ENCODE results near the gene FAM32A.

Gene FAM32A

GRCh38 chr19:16200038-16201010, 15.1 kb downstream of the FAM32A start:
- in situ Hi-C loops (cut with MboI; ENCODE audit: low sequenced_read_pairs), result no loop called here

GRCh38 chr19:16201011-16201391, 15.8 kb downstream of the FAM32A start:
- in situ Hi-C loops (cut with MboI; ENCODE audit: low sequenced_read_pairs), result no loop called here

- in situ Hi-C loops (cut with MboI; ENCODE audit: low sequenced_read_pairs), result no loop called here
Measured at GRCh38 chr19:16202320-16203255, 17.4 kb downstream of the FAM32A start.

DNA sequence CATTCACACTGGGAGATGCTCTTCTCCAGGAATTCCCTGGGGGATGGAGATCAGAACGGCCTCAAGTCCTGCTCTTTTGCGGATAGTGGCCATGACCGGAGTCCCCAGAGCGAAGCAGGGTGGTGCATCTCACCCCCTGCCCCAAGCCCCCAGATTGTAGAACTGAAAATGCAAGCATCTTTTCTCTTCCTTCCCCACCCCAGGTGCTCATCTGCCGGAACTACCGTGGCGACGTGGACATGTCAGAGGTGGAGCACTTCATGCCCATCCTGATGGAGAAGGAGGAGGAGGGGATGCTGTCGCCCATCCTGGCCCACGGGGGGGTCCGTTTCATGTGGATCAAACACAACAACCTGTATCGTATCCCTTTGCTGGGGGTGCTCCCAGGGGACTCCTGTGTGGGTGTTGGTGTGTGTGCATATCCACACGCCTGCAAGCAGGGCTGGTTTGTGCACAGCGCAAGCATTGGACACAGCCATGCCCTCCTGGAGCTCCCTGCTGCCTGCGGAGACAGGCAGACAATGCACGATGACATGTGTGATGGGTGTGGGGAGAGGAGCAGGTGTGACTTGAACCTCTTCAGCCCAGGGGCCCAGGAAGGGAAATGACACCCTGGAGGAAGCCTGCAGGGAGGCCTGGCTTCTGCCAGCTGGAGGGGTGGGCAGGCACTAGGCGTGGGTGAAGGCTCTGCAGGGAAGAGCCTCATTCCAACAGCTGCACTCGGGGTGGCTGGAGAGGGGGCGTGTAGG, 18.2 kb downstream of the FAM32A start:
- in situ Hi-C loops (cut with MboI; ENCODE audit: low sequenced_read_pairs), result no loop called here

DNA sequence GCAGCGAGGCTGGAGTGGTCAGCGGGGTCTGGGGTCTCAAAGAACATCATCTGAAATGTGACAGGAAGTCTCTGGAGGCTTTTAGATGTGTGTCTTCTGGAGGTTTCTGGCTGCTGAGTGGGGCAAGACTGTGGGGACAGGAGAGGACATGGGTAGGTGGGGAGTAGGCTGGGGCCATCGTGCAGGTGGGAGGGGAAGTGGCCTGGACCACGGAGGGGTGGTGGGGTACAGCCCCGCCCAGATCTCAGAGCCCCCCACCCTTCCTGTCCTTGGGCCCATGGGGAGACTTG, 18.7 kb downstream of the FAM32A start:
- in situ Hi-C loops (cut with MboI; ENCODE audit: low sequenced_read_pairs), result no loop called here

- in situ Hi-C loops (cut with MboI; ENCODE audit: low sequenced_read_pairs), result no loop called here
Measured at GRCh38 chr19:16205205-16206045, 20.2 kb downstream of the FAM32A start.

- in situ Hi-C loops (cut with MboI; ENCODE audit: low sequenced_read_pairs), result no loop called here
Measured at GRCh38 chr19:16206046-16206605, 20.9 kb downstream of the FAM32A start.

DNA sequence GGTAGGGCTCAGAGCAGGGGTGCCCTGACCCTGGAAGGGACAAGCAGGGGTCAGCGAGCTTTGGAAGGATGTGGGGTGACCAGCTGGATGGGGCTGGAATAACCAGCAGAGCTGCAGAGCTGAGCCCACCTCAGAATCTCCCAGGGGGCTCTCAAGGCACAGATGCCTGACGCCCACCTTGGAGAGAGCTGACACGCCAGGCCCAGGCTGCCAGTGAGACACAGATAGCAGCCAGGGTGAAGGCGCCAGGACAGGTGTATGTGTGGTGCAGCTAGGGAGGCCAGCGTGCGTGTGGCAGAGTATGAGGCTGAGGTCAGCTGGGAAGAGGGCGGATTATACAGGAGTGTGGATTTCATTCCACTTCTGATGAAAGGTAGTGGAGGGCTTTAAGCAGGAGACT, 21.4 kb downstream of the FAM32A start:
- in situ Hi-C loops (cut with MboI; ENCODE audit: low sequenced_read_pairs), result no loop called here

DNA sequence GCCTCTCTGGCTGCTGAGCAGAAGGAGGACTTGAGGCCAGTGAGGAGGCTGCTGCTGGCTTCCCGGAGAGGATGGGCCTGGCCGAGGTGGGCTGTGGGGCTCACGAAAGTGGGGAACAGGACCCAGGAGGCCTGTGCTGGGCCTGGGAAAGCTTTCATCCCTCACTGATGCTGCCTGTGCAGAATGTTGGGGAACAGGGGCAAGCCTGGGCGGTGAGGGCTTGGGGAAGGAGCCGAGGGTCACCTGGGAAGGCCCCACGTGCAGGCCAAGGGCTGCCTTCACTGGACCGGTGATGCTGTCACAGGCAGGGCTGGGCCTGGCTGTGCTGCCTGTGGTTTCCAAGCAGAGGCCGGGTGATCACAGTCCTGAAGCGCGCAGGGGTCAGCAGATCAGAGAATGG, 21.9 kb downstream of the FAM32A start:
- in situ Hi-C loops (cut with MboI; ENCODE audit: low sequenced_read_pairs), result no loop called here

GRCh38 chr19:16207490-16208025, 22.3 kb downstream of the FAM32A start:
- in situ Hi-C loops (cut with MboI; ENCODE audit: low sequenced_read_pairs), result no loop called here

GRCh38 chr19:16208064-16208759, 23.0 kb downstream of the FAM32A start:
- in situ Hi-C loops (cut with MboI; ENCODE audit: low sequenced_read_pairs), result no loop called here

DNA sequence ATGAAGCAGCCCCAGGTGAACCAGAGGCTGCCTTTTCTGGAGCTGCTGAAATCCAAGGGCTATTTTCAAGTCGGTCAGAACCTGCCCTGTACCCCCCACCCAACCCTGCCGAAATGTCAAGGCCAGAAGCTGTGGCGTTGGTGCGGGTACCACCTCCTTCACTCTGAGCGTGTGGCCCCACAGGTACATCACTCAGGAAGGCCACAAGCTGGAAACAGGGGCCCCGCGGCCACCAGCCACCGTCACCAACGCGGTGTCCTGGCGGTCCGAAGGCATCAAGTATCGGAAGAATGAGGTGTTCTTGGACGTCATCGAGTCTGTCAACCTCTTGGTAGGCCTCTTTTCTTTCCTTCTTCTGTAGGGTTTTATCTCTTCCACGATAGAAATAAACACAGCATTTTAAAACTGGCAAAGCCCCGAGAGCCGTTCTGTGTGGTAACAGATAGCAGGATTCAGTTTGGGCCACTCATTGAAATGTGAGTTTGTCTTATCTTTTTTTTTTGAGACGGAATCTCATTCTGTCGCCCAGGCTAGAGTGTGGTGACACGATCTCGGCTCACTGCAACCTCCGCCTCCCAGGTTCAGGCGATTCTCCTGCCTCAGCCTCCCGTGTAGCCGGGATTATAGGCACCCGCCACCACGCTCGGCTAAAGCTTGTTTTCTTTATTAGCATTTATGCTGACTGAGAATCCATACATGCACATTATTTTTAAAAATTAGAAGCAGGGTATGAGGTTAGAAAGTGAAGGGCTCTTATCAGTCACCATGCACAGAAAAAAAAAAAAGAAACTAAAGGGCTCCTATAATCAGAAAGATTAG, 23.8 kb downstream of the FAM32A start:
- in situ Hi-C loops (cut with MboI; ENCODE audit: low sequenced_read_pairs), result no loop called here

- in situ Hi-C loops (cut with MboI; ENCODE audit: low sequenced_read_pairs), result no loop called here
Measured at GRCh38 chr19:16210168-16210567, 25.0 kb downstream of the FAM32A start.

DNA sequence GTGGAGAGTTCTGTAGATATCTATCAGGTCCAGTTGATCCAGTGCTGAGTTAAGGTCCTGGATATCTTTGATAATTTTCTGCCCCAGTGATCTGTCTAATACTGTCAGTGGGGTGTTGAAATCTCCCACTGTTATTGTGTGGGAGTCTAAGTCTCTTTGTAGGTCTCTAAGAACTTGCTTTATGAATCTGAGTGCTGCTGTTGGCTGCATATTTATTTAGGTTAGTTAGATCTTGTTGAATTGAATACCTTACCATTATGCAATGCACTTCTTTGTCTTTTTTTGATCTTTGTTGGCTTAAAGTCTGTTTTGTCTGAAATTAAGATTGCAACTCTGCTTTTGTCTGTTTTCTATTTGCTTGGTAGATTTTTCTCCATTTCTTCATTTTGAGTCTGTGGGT, 27.9 kb downstream of the FAM32A start:
- in situ Hi-C loops (cut with MboI; ENCODE audit: low sequenced_read_pairs), result no loop called here

DNA sequence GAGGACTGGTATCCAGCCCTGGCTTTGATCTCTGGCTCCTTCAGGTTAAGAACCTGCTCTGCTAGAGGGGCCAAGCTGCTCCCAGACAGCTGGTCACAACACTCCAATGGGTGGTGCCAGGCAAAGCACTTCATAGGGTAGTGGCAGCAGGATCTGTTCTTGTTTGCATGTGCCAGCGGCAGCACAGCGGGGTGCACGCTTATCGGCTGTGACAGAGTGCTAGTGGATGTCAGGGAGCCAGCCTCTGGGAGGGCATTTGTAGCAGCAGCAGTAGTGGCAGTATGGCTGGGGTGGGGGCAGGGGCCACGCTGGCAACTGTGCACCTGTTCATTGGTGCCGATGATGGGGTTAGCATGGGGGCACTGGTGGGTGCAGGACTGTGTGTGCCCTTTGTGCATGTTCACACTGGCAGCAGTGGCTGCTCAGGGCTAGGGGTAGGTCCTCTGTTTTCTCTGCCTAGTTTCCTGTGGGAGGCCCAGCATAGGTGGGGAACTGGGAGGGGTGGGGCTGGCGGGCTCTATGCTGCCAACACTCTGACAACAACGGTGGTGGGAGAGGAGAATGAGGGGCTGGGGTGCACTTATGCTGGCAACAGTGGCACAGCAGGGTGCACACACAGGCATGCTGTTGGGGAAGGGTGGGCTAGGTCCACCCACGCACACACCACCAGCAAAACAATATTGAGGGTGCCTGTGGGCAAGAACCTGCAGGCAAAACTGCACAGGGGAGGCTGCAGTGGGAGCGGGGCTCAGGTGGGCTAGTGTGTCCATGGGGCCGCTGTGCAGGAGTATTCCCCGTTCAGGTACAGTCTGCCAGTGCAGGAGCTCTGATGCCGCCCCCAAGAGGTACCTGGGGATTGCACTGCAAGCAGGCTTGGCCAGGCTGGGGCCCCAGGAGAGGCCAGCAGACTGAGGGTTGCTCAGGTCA, 31.8 kb downstream of the FAM32A start:
- in situ Hi-C loops (cut with MboI; ENCODE audit: low sequenced_read_pairs), result no loop called here

GRCh38 chr19:16217716-16218451, 32.7 kb downstream of the FAM32A start:
- in situ Hi-C loops (cut with MboI; ENCODE audit: low sequenced_read_pairs), result no loop called here
